GM03348 (cell line): ENCODE results near the gene CACNA2D1.

Experiments used
- DNase-seq: peaks from one replicate; pipeline ENCODE4 v3.0.0; 2012; ENCODE audit warnings: low spot score

The CACNA2D1 gene

DNA sequence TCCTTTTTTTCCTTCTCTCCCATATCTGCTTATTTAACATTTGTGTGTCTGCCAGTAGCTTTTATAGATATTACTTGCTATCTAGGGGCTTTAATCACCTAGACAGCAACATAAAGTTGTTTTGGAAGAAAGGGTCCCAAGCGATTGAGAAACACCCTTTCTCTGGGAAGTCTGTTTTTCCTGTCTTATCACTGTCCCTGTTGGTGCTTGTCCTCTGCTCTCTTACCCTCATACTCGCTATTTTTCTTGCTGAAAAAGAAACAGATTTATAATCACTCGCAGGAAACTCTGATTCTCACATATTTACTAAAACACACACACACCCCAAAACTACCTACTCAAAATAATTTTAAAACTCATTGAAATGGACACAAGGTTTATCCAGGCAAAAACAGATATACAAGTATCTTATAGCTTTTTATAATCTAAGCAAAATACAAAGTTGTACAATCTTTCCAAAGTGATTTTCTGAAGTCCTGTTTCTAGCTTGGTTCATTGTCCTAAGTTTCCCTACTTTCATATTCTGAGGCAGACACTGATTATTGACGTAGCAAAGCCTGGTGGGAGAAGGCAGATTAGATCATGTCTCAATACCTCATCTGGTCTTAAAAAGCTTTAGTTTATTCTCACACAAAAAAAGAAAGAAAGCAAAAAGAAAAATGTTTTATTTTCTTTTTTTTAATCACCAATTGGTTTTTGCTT is 157.3 kb downstream of the CACNA2D1 start:
- DNase-seq = no peak

GRCh38 chr7:82284936-82285519 is 158.5 kb downstream of the CACNA2D1 start:
- no peak for DNase-seq

DNA sequence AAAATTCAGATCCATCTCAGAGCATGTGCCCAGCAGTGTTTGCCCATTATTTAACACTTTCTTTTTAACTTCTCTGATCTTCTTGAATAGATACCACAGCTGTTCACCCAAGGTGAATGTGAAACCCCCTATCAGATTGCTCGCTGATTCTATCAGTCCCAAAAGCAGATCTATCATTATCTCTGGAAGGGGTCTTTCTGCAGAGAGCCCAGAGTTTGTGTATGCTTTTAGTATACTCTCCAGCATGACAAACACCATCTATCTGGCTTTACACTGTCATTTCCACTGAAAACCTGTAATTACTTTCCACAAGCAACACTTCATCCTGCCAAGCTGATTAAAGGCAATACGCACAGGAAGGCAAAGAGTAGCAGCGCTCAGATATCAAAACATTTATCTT is 168.2 kb downstream of the CACNA2D1 start:
- DNase-seq = no peak

DNA sequence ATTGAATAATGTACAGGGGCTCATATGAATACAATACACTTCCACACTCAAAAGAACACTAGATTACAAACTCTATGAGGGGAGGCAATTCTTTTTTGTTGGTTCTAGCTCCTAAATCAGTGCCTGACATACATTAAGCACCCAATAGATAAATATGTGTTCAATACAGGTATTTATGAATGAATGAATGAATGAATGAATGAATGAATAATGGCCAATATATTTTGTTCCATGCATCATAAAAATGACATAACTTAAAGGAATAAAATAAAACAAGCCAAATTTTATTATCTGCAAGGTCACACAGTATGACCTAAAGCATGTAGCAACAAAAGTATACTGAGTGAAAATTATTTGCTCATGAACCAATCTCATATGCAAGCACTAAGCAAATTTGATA is 168.9 kb downstream of the CACNA2D1 start:
- DNase-seq = no peak

DNA sequence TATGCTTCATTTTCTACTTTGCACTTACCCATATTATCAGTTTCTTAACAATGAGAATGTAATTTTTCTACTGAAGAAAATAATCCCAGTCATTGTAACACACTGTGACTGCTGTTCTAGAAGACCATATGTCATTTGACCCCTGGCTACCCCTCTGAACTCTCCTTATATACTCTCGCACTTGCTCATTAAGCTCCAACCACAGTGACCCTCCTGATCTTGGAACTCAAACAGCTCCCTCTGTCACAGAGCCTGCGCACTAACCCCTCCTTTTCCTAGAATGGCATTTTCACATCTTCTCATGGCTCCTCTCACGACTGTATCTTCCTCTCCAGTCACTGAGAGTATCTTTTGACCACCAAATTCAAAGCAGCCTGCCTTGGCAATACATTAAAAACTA is 169.7 kb downstream of the CACNA2D1 start:
- no peak for DNase-seq

DNA sequence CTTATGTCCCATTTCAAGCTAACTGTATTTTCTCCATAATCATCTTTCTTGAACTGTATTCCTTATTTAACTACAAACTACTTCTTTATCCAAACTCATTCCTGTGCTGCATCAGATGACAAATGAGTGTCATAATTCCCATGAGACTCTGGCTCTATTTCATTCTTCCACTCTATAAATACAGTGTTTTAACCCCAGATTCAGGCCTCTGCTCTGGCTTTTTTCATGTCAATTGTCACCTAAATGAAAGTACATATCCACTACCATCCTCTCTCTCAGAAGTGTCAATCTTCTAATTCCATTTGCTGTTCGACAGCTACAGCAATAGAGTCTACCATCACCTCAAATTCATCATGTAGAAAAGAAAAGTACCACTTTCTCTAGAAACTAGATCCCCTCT is 172.7 kb downstream of the CACNA2D1 start:
- DNase-seq = no peak

- no peak for DNase-seq
Measured at GRCh38 chr7:82268632-82269031, 174.9 kb downstream of the CACNA2D1 start.

- DNase-seq = no peak
Measured at GRCh38 chr7:82266081-82266480, 177.5 kb downstream of the CACNA2D1 start.

- DNase-seq = no peak
Measured at GRCh38 chr7:82264783-82265305, 178.7 kb downstream of the CACNA2D1 start.

GRCh38 chr7:82263920-82264782 is 179.4 kb downstream of the CACNA2D1 start:
- DNase-seq = no peak

- DNase-seq = no peak
Measured at GRCh38 chr7:82258181-82258580, 185.4 kb downstream of the CACNA2D1 start.

- no peak for DNase-seq
Measured at GRCh38 chr7:82257118-82257695, 186.4 kb downstream of the CACNA2D1 start.

- DNase-seq = no peak
Measured at GRCh38 chr7:82255706-82256105, 187.9 kb downstream of the CACNA2D1 start.

- no peak for DNase-seq
Measured at GRCh38 chr7:82250598-82250997, 193.0 kb downstream of the CACNA2D1 start.

DNA sequence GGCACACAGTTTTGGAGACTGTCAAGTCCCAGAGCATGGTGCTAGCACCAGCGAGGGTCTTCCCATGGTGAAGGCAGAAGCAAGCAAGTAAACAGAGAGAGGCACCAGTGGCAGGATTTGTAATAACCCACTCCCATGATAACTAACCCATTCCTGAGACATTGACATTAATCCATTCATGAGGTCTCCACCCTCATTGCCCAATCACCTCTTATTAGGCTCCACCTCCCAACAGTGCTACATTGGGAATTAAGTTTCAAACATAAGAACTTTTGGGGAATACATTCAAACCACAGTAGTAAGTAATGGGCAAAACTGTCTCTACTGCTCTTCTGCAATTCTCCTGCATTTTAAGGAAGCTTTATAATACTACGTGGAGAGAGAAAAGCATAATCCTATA is 193.6 kb downstream of the CACNA2D1 start:
- DNase-seq = no peak

- peak; percentile 26 for DNase-seq
Measured at GRCh38 chr7:82247814-82248433, 195.7 kb downstream of the CACNA2D1 start.

GRCh38 chr7:82244947-82245517 is 198.5 kb downstream of the CACNA2D1 start:
- DNase-seq = no peak

GRCh38 chr7:82241356-82241755 is 202.2 kb downstream of the CACNA2D1 start:
- DNase-seq = no peak

- DNase-seq = no peak
Measured at GRCh38 chr7:82235713-82236112, 207.9 kb downstream of the CACNA2D1 start.

GRCh38 chr7:82234457-82235049 is 209.0 kb downstream of the CACNA2D1 start:
- DNase-seq = peak; percentile 41
